KG1 (cell line): Measurements from ENCODE around the gene LRRC52.

ENCODE experiments used
- DNase-seq: peaks from one replicate; lab custom pipeline; 2025; lab: John Stamatoyannopoulos, UW

The LRRC52 gene

GRCh38 chr1:165537356-165538109 is 6.3 kb upstream of the LRRC52 start:
- DNase-seq: no peak

- no peak for DNase-seq
These were observed 4.5 kb upstream of the LRRC52 start for GRCh38 chr1:165539306-165539705.

GRCh38 chr1:165539908-165540307 is 3.9 kb upstream of the LRRC52 start:
- DNase-seq: no peak

GRCh38 chr1:165542015-165542631 is 1.7 kb upstream of the LRRC52 start:
- DNase-seq: no peak

- no peak for DNase-seq
These were observed 1.2 kb upstream of the LRRC52 start for GRCh38 chr1:165542647-165543046.

- DNase-seq: no peak
These were observed 1.2 kb downstream of the LRRC52 start for GRCh38 chr1:165544996-165545395.

GRCh38 chr1:165545974-165546373 is 2.2 kb downstream of the LRRC52 start:
- DNase-seq: no peak

- DNase-seq: no peak
These were observed 6.2 kb downstream of the LRRC52 start for GRCh38 chr1:165549973-165550372.

GRCh38 chr1:165551469-165551868 is 7.7 kb downstream of the LRRC52 start:
- no peak for DNase-seq

- DNase-seq: no peak
These were observed 17.3 kb downstream of the LRRC52 start for GRCh38 chr1:165560883-165561656.

GRCh38 chr1:165562571-165562970 is 18.8 kb downstream of the LRRC52 start:
- no peak for DNase-seq

- DNase-seq: no peak
These were observed 19.8 kb downstream of the LRRC52 start for GRCh38 chr1:165563551-165563950.

- no peak for DNase-seq
These were observed 20.8 kb downstream of the LRRC52 start for GRCh38 chr1:165564561-165564960.

- DNase-seq: no peak
These were observed 22.1 kb downstream of the LRRC52 start for GRCh38 chr1:165565751-165566490.

GRCh38 chr1:165570078-165570477 is 26.3 kb downstream of the LRRC52 start:
- DNase-seq: no peak

GRCh38 chr1:165573787-165574186 is 30.0 kb downstream of the LRRC52 start:
- DNase-seq: no peak

- DNase-seq: no peak
These were observed 30.5 kb downstream of the LRRC52 start for GRCh38 chr1:165574295-165574694.

GRCh38 chr1:165575468-165576099 is 31.8 kb downstream of the LRRC52 start:
- no peak for DNase-seq

GRCh38 chr1:165576536-165576935 is 32.7 kb downstream of the LRRC52 start:
- DNase-seq: no peak

GRCh38 chr1:165577707-165578106 is 33.9 kb downstream of the LRRC52 start:
- DNase-seq: no peak

- no peak for DNase-seq
These were observed 37.4 kb downstream of the LRRC52 start for GRCh38 chr1:165580931-165581871.
